ENCODE data around the gene GFAP.

Gene GFAP

DNA sequence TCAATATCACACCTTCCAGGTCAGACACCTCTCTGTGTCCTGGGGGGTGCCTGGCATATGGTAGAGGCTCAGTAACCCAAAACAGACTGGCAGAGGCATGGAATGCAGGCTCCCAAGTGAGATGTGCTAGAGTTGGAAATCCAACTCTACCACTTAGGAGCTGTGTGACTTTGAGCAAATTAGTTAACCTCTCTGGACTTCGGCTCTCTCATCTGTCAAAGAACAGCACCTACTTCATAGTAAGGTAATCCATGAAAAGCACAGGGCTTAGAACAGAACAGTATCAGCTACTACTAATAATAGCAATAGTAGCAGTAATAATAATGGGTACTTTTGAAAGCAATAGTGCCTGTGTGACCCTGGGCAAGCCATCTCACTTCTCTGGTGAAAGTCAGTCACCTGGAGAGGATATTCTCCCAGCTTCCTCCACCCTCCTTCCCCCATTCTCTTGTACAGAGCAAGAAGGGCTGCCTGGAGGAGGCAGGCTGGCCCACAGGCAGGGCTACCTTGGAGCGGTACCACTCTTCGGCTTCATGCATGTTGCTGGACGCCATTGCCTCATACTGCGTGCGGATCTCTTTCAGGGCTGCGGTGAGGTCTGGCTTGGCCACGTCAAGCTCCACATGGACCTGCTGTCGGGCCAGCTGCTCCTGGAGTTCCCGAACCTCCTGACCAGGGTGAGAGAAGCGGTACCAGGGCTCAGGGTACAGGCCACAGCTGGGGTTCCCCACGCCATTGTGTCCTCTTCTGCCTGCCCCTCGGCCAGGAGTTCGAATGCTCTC lies 2.3 kb downstream of the GFAP start:
- DNase-seq = no peak

DNA sequence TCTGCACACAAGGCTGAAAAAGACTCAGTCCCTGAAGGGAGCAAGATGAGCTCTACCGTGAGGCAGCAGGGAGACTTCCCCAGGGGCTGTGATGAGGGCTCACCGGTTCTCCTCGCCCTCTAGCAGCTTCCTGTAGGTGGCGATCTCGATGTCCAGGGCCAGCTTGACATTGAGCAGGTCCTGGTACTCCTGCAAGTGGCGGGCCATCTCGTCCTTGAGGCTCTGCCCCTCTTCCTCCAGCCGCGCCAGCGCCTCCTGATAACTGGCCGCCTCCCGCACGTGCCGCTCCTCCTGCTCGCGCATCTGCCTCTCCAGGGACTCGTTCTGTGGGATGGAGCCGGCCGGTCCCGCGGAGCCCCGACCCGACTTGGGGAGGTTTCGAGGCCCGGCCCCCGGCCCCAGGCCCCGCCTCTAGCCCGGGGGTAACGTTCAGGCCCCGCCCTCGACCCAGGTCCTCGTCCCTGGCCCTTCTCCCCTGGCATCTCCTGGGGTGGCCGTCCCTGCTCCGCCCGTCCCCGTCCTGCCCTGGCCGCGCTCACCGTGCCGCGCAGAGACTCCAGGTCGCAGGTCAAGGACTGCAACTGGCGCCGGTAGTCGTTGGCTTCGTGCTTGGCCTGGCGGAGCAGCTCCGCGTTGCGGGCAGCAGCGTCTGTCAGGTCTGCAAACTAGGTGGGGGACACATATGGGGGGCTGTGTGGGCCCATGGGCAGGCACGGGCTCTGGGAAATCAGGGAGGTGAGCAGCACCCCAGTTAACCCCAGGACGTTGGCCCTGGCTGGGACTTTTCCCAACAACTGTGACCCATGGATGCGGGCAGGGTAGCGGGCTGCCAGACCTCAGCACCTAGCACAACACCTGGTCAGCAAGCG lies 3.9 kb downstream of the GFAP start:
- DNase-seq = peak; percentile 48

GRCh38 chr17:44910231-44911106 lies 4.8 kb downstream of the GFAP start:
- no peak for DNase-seq

- no peak for DNase-seq
These were observed 5.6 kb downstream of the GFAP start for GRCh38 chr17:44909681-44910144.

DNA sequence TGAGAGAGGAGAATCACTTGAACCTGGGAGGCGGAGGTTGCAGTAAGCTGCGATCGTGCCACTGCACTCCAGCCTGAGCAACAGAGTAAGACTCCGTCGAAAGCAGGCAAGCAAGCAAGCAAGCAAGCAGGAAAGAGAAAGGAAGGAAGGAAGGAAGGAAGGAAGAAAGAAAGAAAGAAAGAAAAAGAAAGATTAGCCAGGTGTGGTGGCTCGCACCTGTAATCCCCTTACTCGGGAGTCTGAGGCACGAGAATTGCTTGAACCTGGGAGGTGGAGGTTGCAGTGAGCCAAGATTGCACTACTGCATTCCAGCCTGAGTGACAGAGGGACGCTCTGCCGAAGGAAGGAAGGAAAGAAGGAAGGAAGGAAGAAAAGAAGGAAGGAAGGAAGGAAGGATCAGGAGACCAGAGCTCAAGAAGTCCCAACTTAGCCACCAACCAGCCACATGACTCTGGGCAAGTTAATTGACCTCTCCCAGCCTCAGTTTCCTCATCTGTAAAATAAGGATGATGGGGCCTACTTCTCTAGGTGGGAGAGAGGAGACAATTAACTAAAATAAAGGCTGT lies 6.5 kb downstream of the GFAP start:
- no peak for DNase-seq

DNA sequence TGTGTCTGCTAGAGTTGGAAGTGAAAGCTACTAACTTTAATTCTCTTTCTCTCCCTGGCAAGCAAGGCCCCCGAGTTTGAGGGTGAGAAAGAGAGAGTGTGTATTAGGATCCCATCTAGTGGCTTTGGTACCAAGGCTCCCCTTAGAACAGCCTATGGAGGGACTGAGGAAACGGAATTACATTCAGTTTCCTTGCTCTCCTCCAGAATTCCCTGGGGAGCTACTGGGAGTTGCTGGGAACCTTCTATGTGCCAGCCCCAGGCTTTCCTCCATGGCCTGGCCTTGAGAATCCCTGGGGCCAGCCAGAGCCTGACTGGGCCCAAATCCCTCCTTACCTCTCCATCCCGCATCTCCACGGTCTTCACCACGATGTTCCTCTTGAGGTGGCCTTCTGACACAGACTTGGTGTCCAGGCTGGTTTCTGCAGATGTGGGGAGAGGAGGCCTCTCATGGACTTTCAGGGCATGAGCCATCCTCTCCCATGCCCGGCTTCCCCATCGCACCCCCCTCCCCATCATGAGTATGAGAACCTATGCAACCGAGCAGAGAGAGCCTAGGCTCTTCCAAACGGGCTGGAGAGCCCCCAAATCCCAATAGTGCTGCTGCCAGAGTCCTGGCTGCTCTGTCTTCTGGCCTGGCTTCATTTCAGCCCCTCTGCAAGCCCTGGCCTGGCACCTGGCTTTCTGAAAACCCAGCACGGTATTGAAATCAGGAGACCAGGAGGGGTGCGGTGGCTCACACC lies 7.4 kb downstream of the GFAP start:
- DNase-seq = no peak

GRCh38 chr17:44906763-44907728 lies 8.3 kb downstream of the GFAP start:
- no peak for DNase-seq

DNA sequence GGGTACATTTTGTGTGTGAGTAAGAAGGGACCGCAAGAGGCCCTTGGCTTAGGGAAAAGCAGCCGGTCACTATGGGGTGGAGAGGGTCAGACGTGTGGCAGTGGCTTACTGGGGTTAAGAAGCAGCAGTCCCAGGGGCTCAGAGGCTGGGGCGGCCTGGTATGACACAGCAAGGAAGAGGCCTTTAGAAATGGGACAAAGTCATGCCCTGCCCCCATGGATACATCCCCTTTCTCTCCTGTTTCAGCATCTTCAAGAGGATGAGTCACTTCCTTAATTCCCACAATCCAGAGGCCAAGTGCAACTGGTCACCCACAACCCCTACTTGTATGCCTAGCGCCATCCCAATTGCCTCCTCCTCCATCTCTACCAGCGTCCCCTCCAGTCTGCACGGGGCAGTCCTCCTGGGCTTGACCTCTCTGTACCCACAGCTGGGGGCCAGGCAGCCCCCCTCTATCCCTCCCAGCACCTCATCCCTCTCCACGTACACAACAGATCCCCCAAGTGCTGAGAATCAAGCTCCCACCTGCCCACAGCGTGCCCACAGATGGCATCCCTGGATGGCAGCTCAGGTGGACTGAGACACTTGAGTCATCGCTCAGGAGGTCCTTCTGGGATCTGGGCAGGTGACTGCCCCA lies 9.2 kb downstream of the GFAP start:
- DNase-seq = no peak

- DNase-seq = no peak
These were observed 10.0 kb downstream of the GFAP start for GRCh38 chr17:44905006-44906000.

GRCh38 chr17:44904001-44904984 lies 11.0 kb downstream of the GFAP start:
- no peak for DNase-seq

- no peak for DNase-seq
These were observed 12.2 kb downstream of the GFAP start for GRCh38 chr17:44903012-44903685.

GRCh38 chr17:44902135-44902760 lies 13.1 kb downstream of the GFAP start:
- DNase-seq = no peak

- no peak for DNase-seq
These were observed 13.8 kb downstream of the GFAP start for GRCh38 chr17:44901411-44901921.

GRCh38 chr17:44900894-44901293 lies 14.4 kb downstream of the GFAP start:
- DNase-seq = no peak

- DNase-seq = peak; percentile 92
These were observed 16.1 kb downstream of the GFAP start, which contains the start of gene EFTUD2 for GRCh38 chr17:44899074-44899782. Gene EFTUD2, minus strand, starts transcription at chr17:44899445. Its CDS starts 4,924 bp downstream, at chr17:44894521.

- DNase-seq = no peak
These were observed 16.6 kb downstream of the GFAP start for GRCh38 chr17:44898768-44899073.
